ENCODE measurements around the gene MACROD2.

The MACROD2 gene

DNA sequence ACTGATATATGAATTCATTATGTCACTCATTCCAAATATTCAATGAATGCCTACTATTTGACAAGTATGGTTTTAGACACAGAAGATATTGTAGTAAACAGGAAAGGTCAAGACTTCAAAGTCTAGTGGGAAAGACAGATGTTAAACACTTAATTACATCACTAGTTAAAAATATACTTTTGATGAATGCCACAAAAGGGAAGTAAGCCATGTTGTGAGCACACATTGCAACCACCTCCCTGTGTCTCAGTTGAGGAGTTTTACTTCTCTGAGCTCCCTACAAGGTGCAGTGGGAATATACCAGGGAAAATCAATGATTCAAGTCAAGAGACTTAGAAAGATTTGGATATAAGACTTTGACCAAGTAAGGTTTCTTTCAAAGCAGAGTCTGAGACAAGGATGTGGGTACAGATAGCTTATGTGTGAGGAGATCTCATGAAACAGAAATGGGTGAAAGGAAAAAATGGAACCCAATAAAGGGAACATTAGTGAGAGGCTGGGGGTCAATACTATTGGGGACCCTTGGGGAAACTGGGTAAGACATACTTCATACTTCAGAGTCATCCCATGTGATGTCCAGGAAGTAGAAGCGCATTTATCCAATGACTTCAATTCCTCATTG is 2074.2 kb downstream of the MACROD2 start:
- no peak for DNase-seq

DNA sequence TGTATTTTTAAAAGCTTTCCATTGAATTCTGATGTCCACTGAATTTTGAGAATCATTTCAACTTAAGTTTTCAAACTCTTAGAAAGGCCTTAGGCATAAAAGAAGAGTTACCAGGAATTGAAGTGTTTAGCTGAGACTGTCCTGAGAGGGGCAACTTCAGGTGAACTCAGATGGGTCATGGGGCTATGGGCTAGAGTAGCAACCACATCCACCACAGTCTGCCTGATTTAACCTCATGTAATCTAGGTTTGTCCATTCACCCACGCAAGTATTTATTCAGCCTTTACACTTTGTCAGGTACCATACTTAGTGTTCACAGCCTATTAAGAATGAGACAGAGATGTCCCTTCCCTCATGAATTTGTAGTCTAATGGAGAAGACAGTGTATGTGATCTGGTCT is 2076.9 kb downstream of the MACROD2 start:
- DNase-seq, result no peak

DNA sequence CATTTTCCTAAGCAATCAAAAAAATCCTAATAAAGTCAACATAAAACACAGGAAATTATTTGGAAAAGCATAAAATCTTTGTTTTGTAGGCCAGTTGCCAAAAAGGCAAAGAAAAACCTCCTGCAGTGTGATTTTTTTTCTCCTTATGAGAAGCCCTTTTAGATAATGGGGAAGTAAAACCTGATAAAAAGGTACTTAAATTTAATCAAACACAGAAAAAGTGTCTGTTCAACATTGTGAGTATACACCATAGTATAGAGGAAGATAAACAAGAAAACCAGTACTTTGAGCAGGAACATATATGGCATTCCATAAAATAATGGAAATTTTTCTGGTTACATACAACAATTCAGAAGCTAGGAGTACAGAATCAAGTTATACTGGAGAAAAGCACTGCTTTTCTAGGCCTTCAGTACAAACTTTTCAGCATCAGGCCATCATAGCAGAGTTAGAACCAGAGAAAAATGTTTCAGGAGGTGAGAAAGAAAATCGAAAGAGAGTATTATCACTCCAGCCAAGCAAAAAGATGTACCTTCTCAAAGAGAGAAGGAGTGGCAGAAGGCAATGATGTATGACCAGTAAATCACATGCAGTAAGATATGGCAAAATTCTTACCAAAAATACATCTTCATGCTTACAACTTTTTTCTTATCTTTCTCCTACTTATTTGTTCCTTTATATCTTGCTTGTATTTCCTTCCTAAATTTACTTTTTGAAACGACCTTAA is 2083.0 kb downstream of the MACROD2 start:
- DNase-seq, result no peak

DNA sequence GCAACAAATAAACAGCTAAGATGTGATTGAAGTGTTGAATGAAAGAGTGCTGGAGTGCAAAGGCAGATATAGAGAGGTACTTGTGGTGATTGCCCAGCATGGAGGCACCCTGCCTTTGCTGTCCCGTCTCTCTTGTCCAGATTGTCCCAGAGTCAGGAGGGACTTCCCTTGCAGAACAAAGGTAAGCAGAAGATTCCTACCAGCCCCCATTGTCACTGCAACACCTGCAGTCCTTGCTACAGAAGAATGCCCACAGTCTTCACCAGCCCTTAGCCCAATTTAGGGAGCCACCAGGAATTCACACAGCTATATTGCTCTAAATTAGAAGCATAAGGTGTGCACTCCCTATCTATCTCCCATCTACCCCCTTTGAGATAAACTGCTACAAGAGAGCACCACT is 2086.1 kb downstream of the MACROD2 start:
- DNase-seq, result no peak

DNA sequence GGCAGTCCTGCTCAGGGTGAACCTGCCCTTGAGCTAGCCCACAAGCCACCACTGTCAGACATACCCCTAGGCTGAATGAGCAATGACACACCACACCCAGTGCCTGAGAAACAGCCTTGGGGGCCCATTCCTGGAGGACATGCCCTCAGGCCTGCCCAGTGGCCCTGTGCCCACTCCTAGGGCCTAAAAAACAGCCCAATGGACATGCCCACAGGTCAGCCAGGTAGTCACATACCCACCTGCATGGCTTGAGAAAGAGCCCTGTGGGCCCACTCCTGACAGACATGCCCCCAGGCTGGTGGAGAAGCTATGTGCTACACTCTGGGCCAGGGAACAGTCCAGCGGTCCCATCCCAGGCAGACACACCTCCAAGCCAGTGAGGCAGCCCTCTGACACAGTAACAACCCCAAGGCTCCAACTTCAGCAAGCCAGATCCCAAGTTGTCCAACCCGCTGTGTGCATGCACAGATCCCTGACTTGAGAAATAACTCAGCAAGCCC is 2086.8 kb downstream of the MACROD2 start:
- no peak for DNase-seq

DNA sequence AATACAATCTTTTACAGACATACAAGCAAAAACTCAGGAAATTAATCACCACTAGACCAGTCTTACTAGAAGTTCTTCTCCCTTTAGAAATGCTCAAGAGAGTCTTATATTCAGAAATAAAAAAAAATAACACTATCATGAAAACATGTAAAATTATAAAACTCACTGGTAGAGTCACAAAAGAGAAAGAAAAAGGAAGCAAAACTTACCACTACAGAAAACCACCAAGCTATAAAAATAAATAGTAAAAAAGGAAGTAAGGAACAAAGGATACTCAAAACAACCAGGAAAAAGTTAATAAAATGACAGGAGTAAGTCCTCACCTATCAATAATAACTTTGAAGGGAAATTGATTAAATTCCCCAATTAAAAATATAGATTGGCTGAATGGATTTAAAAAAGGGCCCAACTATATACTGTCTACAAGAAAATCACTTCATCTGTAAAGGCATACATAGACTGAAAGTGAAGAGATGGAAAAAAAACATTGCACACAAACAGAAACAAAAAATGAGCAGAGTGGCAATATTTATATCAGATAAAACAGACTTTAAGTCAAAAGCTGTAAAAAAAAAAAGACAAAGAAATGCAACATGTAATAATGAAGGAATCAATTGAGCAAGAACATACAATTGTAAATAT is 2088.4 kb downstream of the MACROD2 start:
- DNase-seq, result no peak

DNA sequence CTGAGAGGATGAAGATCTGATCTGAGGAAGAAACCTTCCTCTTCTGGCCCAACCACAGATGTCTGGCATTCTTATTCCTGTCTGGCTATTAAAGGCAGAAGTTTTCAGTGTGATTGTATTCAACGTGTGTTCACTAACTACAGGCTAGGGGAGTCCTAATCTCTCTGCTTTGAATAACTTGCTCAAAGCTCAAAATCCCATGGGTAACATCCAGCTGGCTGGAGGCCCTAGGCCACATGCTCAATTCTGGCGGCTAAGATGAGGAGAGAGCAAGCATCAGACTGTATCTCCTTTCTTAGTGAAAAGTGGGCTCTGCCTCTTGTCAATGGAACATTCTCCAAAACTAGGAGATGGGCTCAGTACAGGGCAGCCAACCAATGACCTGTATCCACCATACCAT is 2099.9 kb downstream of the MACROD2 start:
- DNase-seq, result no peak

DNA sequence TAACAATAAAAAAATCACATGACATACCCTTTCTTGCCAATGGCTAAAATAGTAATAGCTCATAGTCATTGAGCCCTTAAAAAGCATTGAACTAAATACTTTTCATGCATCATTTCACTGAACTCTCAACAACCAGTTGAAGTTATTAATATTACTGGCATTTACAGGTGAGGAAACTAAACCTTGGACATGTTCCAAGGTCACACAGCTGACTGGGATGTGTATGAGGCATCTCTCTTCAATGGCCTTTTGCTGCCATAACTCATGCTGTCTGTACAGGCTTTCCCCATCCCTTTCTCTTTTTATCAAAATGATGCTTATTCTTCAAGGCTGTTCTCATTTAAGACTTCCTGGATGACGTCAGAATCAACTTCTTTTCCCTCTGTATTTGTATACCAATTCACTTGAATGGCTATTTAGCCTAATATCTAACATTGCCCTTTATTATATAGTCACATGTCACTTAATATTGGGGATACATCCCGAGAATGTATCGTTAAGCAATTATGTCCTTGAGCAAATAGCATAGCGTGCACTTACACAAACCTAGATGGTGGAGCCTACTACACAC is 2101.5 kb downstream of the MACROD2 start:
- no peak for DNase-seq

DNA sequence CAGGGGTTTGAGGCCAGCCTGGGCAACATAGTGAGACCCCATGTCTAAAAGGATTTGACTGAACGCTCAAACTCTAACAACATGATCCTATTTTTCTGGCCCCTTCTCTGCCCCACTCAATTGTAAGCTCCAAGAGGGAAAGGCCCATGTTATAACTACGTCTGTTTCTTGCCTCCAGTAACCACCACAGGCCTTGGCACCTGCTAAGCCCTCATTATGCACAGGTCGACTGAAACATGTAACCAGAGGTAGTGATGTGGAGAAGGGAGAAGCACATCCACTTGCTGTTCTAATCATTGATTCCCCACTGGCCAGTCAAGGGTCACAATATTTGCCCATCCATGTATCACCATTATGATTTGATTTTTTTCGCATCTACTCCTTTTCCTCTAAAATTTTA is 2102.5 kb downstream of the MACROD2 start:
- DNase-seq, result no peak

DNA sequence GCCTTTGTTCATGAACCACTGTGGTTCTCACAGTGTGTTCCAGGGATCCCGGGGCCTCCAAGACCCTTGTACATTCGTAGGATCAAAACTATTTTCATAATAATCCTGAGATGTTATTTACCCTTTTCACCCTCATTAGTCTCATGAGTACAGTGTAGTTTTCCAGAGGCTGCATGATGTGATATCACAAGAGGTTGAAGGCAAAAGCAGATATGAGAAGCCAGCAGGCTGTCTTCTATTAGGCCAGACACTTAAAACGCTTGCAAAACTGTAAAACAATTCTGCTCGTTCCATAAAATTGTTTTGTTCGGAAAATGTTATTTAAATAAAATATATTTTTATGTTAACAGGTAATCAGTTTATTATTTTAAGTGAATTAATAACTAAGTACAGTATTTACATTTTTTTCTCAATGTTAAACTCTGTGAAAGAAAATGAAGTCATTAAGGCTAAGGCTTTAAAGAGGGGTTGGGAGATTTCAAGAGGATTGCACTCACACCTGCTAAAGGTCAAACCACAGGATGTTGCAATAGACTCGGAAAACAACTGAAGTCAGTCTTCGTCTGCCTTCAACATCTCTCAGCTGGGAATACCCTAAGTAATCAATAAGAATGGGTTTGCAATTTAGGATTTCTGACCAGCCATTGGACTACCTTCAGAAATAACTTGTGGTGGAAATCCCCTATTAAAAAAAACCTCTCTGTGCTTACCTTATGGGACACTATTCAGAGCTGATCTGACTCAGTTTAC is 2103.7 kb downstream of the MACROD2 start:
- no peak for DNase-seq

DNA sequence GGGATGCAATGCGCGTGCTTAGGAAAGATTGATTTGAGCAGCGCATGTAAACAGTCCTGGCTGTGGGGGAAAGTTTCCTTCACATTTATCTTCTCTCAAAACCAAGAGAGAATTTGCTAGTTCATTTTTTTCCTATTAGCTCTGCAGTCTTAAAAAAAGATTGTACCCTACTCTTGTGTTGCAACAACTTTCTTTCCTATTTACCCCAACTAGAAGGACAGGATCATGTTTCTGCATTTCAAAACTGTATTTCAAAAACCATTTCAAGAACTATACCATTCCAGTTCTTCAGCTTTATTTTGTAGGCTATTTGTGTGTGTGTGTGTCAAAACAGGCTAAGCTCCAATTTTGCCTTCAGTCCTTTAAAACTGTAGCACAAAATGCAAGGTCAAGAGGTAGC is 2104.8 kb downstream of the MACROD2 start:
- no peak for DNase-seq

DNA sequence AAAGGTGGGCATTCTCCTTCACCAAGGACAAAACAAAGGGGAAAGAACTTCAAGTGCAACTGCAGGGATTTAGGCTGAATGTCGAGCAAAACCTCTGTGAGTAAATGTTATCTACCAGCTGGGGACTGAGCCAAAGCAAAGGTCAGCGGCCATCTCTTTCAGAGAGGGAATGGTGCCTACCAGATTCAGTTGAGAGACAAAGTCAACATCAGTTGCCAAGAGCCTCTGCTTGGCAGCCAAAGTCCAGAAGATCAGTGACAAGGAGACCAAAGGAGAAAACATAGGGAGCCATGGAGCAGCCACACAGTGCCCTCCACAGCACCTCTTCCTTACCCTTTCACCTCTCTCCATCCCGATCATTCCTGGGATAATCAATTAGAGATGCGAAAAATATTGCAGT is 2105.5 kb downstream of the MACROD2 start:
- no peak for DNase-seq
